ENCODE measurements around the gene CGNL1.

Gene CGNL1

DNA sequence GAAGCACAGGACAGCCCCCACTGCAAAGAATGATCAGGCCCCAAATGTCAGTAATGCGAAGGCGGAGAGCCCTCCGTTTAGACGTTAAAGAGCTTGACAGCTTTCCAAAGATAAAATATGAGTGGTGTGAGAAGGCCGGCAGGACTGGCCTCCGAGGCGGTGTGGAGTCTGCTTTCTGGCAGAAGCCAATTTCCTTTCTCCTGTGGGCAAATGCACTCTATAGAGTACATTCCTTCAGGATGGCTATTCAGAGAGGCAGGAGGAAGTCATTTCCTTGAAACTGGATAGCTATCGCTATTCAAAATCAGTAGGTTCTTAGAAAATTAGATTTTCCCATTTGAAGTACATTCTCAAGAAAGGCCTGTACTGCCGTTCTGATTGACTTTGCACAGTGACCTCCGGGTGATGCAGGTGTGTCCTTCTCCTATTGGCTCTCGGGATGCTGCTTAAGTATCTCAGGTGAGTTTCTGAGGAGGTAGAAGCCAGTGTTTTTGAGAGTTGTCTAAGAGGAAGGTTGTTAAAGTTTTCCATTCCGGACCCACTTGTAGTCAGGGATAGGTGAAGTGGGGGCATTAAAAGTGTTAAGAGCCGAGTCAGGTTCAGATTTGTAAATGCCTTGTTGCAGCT, 142.6 kb downstream of the CGNL1 start:
- Histone ChIP-seq H3K4me1 (ENCODE audit: insufficient read depth, low read length, severe bottlenecking) (no peaks in the 10 kb centered on the region), H3F3A (ENCODE audit: insufficient read depth, low read length) (no peaks in the 10 kb centered on the region), H3K9me2 (ENCODE audit: low read depth, low read length) (no peaks in the 10 kb centered on the region), H3K9me3 (ENCODE audit: low read length) (no peaks in the 10 kb centered on the region), H3K36me3 (ENCODE audit: insufficient read depth, low read length) (no peaks in the 10 kb centered on the region), H4K20me1 (ENCODE audit: insufficient read depth, low read length) (no peaks in the 10 kb centered on the region), H3K4me2 (ENCODE audit: low read length) (no peak overlapping the region), H3K27me3 (ENCODE audit: insufficient read depth, low read length) (no peaks in the 10 kb centered on the region; the same call in 1 of the 2 replicates), H3K9ac (ENCODE audit: low read length) (no peak overlapping the region), H2AFZ (ENCODE audit: low read length) (no peak overlapping the region), H3K4me3 (ENCODE audit: low read depth, low read length, poor library complexity, severe bottlenecking) (no peak overlapping the region), H3K27ac (ENCODE audit: low read depth, low read length, poor library complexity, severe bottlenecking) (no peak overlapping the region), H3K79me2 (ENCODE audit: insufficient read depth, low read length) (no peaks in the 10 kb centered on the region)
- TF ChIP-seq EZH2 (IDR thresholded peaks at IDR 0.05; ENCODE audit: borderline replicate concordance, low read length): no peak
- TF ChIP-seq, protein P1, sequence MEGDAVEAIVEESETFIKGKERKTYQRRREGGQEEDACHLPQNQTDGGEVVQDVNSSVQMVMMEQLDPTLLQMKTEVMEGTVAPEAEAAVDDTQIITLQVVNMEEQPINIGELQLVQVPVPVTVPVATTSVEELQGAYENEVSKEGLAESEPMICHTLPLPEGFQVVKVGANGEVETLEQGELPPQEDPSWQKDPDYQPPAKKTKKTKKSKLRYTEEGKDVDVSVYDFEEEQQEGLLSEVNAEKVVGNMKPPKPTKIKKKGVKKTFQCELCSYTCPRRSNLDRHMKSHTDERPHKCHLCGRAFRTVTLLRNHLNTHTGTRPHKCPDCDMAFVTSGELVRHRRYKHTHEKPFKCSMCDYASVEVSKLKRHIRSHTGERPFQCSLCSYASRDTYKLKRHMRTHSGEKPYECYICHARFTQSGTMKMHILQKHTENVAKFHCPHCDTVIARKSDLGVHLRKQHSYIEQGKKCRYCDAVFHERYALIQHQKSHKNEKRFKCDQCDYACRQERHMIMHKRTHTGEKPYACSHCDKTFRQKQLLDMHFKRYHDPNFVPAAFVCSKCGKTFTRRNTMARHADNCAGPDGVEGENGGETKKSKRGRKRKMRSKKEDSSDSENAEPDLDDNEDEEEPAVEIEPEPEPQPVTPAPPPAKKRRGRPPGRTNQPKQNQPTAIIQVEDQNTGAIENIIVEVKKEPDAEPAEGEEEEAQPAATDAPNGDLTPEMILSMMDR (IDR thresholded peaks at IDR 0.05; ENCODE audit: low read length): no peak

GRCh38 chr15:57519806-57520205, 143.5 kb downstream of the CGNL1 start:
- H3K9me3 ChIP-seq (ENCODE audit: low read length): no peaks in the 10 kb centered on the region
- no peak overlapping the region for H3K27ac ChIP-seq (ENCODE audit: low read depth, low read length, poor library complexity, severe bottlenecking)
- H3K27me3 ChIP-seq (ENCODE audit: insufficient read depth, low read length): no peaks in the 10 kb centered on the region; the same call in 1 of the 2 replicates
- H3K4me3 ChIP-seq (ENCODE audit: low read depth, low read length, poor library complexity, severe bottlenecking): no peak overlapping the region
- no peak overlapping the region for H2AFZ ChIP-seq (ENCODE audit: low read length)
- no peaks in the 10 kb centered on the region for H3K36me3 ChIP-seq (ENCODE audit: insufficient read depth, low read length)
- no peaks in the 10 kb centered on the region for H3K4me1 ChIP-seq (ENCODE audit: insufficient read depth, low read length, severe bottlenecking)
- H3K9me2 ChIP-seq (ENCODE audit: low read depth, low read length): no peaks in the 10 kb centered on the region
- H3K4me2 ChIP-seq (ENCODE audit: low read length): no peak overlapping the region
- H3F3A ChIP-seq (ENCODE audit: insufficient read depth, low read length): no peaks in the 10 kb centered on the region
- TF ChIP-seq EZH2 (IDR thresholded peaks at IDR 0.05; ENCODE audit: borderline replicate concordance, low read length): no peak
- TF ChIP-seq, protein P1 (IDR thresholded peaks at IDR 0.05; ENCODE audit: low read length): no peak
- H3K79me2 ChIP-seq (ENCODE audit: insufficient read depth, low read length): no peaks in the 10 kb centered on the region
- no peaks in the 10 kb centered on the region for H4K20me1 ChIP-seq (ENCODE audit: insufficient read depth, low read length)
- H3K9ac ChIP-seq (ENCODE audit: low read length): no peak overlapping the region

GRCh38 chr15:57521503-57521902, 145.2 kb downstream of the CGNL1 start:
- Histone ChIP-seq H3K4me1 (ENCODE audit: insufficient read depth, low read length, severe bottlenecking) (no peaks in the 10 kb centered on the region), H3K79me2 (ENCODE audit: insufficient read depth, low read length) (no peaks in the 10 kb centered on the region), H3K27me3 (ENCODE audit: insufficient read depth, low read length) (no peaks in the 10 kb centered on the region; the same call in 1 of the 2 replicates), H3K9me2 (ENCODE audit: low read depth, low read length) (no peaks in the 10 kb centered on the region), H3K9me3 (ENCODE audit: low read length) (no peaks in the 10 kb centered on the region), H3K4me3 (ENCODE audit: low read depth, low read length, poor library complexity, severe bottlenecking) (no peak overlapping the region), H3K9ac (ENCODE audit: low read length) (no peak overlapping the region), H3F3A (ENCODE audit: insufficient read depth, low read length) (no peaks in the 10 kb centered on the region), H3K4me2 (ENCODE audit: low read length) (no peak overlapping the region), H3K27ac (ENCODE audit: low read depth, low read length, poor library complexity, severe bottlenecking) (no peak overlapping the region), H4K20me1 (ENCODE audit: insufficient read depth, low read length) (no peaks in the 10 kb centered on the region), H3K36me3 (ENCODE audit: insufficient read depth, low read length) (no peaks in the 10 kb centered on the region), H2AFZ (ENCODE audit: low read length) (no peak overlapping the region)
- no peak for TF ChIP-seq EZH2 (IDR thresholded peaks at IDR 0.05; ENCODE audit: borderline replicate concordance, low read length)
- TF ChIP-seq, protein P1 (IDR thresholded peaks at IDR 0.05; ENCODE audit: low read length): no peak
